Measurements from ENCODE around the gene SYNPR.

DNA sequence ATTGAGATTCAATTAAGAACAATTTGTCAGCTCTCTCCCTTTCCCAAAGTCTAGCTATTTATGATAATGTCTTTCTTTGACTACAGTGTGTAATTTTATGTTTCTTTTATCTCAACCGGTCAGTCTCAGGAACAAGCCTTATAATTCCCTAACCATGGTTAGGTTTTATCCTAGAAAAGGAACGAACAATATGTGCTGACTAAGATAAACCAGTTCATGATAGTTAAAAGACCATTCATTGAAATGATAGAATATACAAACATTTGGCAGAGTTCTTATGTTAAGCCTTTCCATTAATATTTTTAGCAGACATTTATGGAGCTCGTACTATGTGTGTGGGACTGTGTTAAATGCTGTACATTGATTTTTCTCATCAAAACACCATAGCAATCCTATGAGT lies 106.3 kb downstream of the SYNPR start:
- TF ChIP-seq CSDC2 (CRISPR knock-in tag; IDR thresholded peaks at IDR 0.05): no peak
- no peak for TF ChIP-seq ISL1 (CRISPR knock-in tag; IDR thresholded peaks at IDR 0.05)
- TF ChIP-seq, protein P1, sequence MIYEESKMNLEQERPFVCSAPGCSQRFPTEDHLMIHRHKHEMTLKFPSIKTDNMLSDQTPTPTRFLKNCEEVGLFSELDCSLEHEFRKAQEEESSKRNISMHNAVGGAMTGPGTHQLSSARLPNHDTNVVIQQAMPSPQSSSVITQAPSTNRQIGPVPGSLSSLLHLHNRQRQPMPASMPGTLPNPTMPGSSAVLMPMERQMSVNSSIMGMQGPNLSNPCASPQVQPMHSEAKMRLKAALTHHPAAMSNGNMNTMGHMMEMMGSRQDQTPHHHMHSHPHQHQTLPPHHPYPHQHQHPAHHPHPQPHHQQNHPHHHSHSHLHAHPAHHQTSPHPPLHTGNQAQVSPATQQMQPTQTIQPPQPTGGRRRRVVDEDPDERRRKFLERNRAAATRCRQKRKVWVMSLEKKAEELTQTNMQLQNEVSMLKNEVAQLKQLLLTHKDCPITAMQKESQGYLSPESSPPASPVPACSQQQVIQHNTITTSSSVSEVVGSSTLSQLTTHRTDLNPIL (CRISPR knock-in tag; IDR thresholded peaks at IDR 0.05; ENCODE audit: low read depth): no peak
- TF ChIP-seq BACH2 (CRISPR knock-in tag; IDR thresholded peaks at IDR 0.05; ENCODE audit: borderline replicate concordance): no peak
- TF ChIP-seq, protein P2, sequence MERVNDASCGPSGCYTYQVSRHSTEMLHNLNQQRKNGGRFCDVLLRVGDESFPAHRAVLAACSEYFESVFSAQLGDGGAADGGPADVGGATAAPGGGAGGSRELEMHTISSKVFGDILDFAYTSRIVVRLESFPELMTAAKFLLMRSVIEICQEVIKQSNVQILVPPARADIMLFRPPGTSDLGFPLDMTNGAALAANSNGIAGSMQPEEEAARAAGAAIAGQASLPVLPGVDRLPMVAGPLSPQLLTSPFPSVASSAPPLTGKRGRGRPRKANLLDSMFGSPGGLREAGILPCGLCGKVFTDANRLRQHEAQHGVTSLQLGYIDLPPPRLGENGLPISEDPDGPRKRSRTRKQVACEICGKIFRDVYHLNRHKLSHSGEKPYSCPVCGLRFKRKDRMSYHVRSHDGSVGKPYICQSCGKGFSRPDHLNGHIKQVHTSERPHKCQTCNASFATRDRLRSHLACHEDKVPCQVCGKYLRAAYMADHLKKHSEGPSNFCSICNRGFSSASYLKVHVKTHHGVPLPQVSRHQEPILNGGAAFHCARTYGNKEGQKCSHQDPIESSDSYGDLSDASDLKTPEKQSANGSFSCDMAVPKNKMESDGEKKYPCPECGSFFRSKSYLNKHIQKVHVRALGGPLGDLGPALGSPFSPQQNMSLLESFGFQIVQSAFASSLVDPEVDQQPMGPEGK (CRISPR knock-in tag; IDR thresholded peaks at IDR 0.05; ENCODE audit: borderline replicate concordance): no peak
- TF ChIP-seq RARB (CRISPR knock-in tag; IDR thresholded peaks at IDR 0.05): no peak
- TF ChIP-seq, protein P3, sequence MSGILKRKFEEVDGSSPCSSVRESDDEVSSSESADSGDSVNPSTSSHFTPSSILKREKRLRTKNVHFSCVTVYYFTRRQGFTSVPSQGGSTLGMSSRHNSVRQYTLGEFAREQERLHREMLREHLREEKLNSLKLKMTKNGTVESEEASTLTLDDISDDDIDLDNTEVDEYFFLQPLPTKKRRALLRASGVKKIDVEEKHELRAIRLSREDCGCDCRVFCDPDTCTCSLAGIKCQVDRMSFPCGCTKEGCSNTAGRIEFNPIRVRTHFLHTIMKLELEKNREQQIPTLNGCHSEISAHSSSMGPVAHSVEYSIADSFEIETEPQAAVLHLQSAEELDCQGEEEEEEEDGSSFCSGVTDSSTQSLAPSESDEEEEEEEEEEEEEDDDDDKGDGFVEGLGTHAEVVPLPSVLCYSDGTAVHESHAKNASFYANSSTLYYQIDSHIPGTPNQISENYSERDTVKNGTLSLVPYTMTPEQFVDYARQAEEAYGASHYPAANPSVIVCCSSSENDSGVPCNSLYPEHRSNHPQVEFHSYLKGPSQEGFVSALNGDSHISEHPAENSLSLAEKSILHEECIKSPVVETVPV (CRISPR knock-in tag; IDR thresholded peaks at IDR 0.05): no peak
- TF ChIP-seq, protein P4, sequence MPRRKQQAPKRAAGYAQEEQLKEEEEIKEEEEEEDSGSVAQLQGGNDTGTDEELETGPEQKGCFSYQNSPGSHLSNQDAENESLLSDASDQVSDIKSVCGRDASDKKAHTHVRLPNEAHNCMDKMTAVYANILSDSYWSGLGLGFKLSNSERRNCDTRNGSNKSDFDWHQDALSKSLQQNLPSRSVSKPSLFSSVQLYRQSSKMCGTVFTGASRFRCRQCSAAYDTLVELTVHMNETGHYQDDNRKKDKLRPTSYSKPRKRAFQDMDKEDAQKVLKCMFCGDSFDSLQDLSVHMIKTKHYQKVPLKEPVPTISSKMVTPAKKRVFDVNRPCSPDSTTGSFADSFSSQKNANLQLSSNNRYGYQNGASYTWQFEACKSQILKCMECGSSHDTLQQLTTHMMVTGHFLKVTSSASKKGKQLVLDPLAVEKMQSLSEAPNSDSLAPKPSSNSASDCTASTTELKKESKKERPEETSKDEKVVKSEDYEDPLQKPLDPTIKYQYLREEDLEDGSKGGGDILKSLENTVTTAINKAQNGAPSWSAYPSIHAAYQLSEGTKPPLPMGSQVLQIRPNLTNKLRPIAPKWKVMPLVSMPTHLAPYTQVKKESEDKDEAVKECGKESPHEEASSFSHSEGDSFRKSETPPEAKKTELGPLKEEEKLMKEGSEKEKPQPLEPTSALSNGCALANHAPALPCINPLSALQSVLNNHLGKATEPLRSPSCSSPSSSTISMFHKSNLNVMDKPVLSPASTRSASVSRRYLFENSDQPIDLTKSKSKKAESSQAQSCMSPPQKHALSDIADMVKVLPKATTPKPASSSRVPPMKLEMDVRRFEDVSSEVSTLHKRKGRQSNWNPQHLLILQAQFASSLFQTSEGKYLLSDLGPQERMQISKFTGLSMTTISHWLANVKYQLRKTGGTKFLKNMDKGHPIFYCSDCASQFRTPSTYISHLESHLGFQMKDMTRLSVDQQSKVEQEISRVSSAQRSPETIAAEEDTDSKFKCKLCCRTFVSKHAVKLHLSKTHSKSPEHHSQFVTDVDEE (CRISPR knock-in tag; IDR thresholded peaks at IDR 0.05): no peak
- TF ChIP-seq OSR1 (CRISPR knock-in tag; IDR thresholded peaks at IDR 0.05): no peak
- no peak for TF ChIP-seq ZNF565 (CRISPR knock-in tag; conservative IDR thresholded peaks at IDR 0.05; ENCODE audit: low read depth)
- TF ChIP-seq, protein P5, sequence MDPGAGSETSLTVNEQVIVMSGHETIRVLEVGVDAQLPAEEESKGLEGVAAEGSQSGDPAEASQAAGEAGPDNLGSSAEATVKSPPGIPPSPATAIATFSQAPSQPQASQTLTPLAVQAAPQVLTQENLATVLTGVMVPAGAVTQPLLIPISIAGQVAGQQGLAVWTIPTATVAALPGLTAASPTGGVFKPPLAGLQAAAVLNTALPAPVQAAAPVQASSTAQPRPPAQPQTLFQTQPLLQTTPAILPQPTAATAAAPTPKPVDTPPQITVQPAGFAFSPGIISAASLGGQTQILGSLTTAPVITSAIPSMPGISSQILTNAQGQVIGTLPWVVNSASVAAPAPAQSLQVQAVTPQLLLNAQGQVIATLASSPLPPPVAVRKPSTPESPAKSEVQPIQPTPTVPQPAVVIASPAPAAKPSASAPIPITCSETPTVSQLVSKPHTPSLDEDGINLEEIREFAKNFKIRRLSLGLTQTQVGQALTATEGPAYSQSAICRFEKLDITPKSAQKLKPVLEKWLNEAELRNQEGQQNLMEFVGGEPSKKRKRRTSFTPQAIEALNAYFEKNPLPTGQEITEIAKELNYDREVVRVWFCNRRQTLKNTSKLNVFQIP (CRISPR knock-in tag; IDR thresholded peaks at IDR 0.05; ENCODE audit: borderline replicate concordance, low read depth): no peak
- no peak for TF ChIP-seq TCF4 (CRISPR knock-in tag; IDR thresholded peaks at IDR 0.05; ENCODE audit: borderline replicate concordance)
- TF ChIP-seq SNAI2 (CRISPR knock-in tag; IDR thresholded peaks at IDR 0.05): no peak

All from SK-N-SH treated with all-trans-retinoic acid at 6 μM for 48 hours (cell line).